ENCODE results near the gene ATP6V0B. TPM values are rescaled to one million over a fixed set of nuclear protein-coding genes. Genes with fewer than 3 reads are reported as not detected.
A peak's percentile ranks its signal among the peaks of the same experiment; 100 is the strongest.

The ATP6V0B gene
- 10 to 100 TPM; 90.4 to 94.2 TPM for total RNA-seq

GRCh38 chr1:43974443-43975248, at the start of gene ATP6V0B:
Gene ATP6V0B (plus strand): TSS chr1:43974960. CDS start chr1:43975041, 81 bp downstream.
- H3K27ac Mint-ChIP-seq = peak within 1 kb of the TSS; percentile 88
- POLR2A ChIA-PET = interaction anchor here (1.2 to 2.4 kb wide), 7 partner anchors 17 to 433 kb away, joined by 4 to 23 read pairs (median 6); partner anchors contain the start of genes CCDC24, IPO13, KDM4A and SLC6A9
- no peaks in the 10 kb centered on the region for H3K9me3 Mint-ChIP-seq
- ATAC-seq (ENCODE audit: low read depth) (peak; percentile 76), DNase-seq (peak; percentile 94)
- H3K27me3 Mint-ChIP-seq = no peaks in the 10 kb centered on the region
- peaks cover 15% of the 10 kb centered on the region for H3K36me3 Mint-ChIP-seq
- peak within 1 kb of the TSS; percentile 86 for H3K4me3 Mint-ChIP-seq
- H3K4me1 Mint-ChIP-seq = peaks cover 44% of the 10 kb centered on the region

- no peak for ATAC-seq (ENCODE audit: low read depth)
- POLR2A ChIA-PET = no interaction called here
- no peak overlapping the region for H3K27ac Mint-ChIP-seq
- H3K9me3 Mint-ChIP-seq = no peaks in the 10 kb centered on the region
- H3K36me3 Mint-ChIP-seq = no peaks in the 10 kb centered on the region
- no peak for DNase-seq
- no peak overlapping the region for H3K4me3 Mint-ChIP-seq
- H3K4me1 Mint-ChIP-seq = peaks cover 1% of the 10 kb centered on the region
- H3K27me3 Mint-ChIP-seq = no peaks in the 10 kb centered on the region
These were observed 48.9 kb upstream of the ATP6V0B start for GRCh38 chr1:43925846-43926245.

GRCh38 chr1:43930168-43930948, 44.4 kb upstream of the ATP6V0B start:
- Mint-ChIP-seq H3K27ac (no peak overlapping the region), H3K4me3 (no peak overlapping the region), H3K36me3 (no peaks in the 10 kb centered on the region), H3K4me1 (peaks cover 10% of the 10 kb centered on the region), H3K27me3 (peaks cover 16% of the 10 kb centered on the region), H3K9me3 (no peaks in the 10 kb centered on the region)
- ATAC-seq (ENCODE audit: low read depth) (no peak), DNase-seq (no peak)
- POLR2A ChIA-PET = interaction anchor here (1.0 kb wide), 1 partner anchor 15 kb away, joined by 3 read pairs; no protein-coding TSS in a partner anchor

- DNase-seq (no peak), ATAC-seq (ENCODE audit: low read depth) (no peak)
- Mint-ChIP-seq H3K27me3 (peaks cover 20% of the 10 kb centered on the region), H3K9me3 (no peaks in the 10 kb centered on the region), H3K4me1 (peaks cover 10% of the 10 kb centered on the region), H3K36me3 (no peaks in the 10 kb centered on the region), H3K27ac (no peak overlapping the region), H3K4me3 (no peak overlapping the region)
- POLR2A ChIA-PET = interaction anchor here (1.0 kb wide), 1 partner anchor 15 kb away, joined by 3 read pairs; no protein-coding TSS in a partner anchor
These were observed 43.8 kb upstream of the ATP6V0B start for GRCh38 chr1:43930949-43931275.

- Mint-ChIP-seq H3K4me1 (peaks cover 10% of the 10 kb centered on the region), H3K36me3 (no peaks in the 10 kb centered on the region), H3K9me3 (no peaks in the 10 kb centered on the region)
These were observed 42.8 kb upstream of the ATP6V0B start for GRCh38 chr1:43931711-43932660.

GRCh38 chr1:43932786-43933385, 41.9 kb upstream of the ATP6V0B start:
- Mint-ChIP-seq H3K9me3 (no peaks in the 10 kb centered on the region), H3K27me3 (peaks cover 20% of the 10 kb centered on the region), H3K4me1 (peaks cover 10% of the 10 kb centered on the region), H3K27ac (no peak overlapping the region), H3K4me3 (peak overlapping the region; percentile 4), H3K36me3 (no peaks in the 10 kb centered on the region)
- POLR2A ChIA-PET = interaction anchor here (0.9 kb wide), 1 partner anchor 167 kb away, joined by 4 read pairs; no protein-coding TSS in a partner anchor
- DNase-seq (no peak), ATAC-seq (ENCODE audit: low read depth) (no peak)

More at GRCh38 chr1:43931711-43932660, 42.8 kb upstream of the ATP6V0B start:
- no peak for DNase-seq
- H3K27ac Mint-ChIP-seq = no peak overlapping the region
- POLR2A ChIA-PET = interaction anchor here (0.9 kb wide), 1 partner anchor 166 kb away, joined by 4 read pairs; no protein-coding TSS in a partner anchor
- H3K27me3 Mint-ChIP-seq = peaks cover 20% of the 10 kb centered on the region
- no peak overlapping the region for H3K4me3 Mint-ChIP-seq
- ATAC-seq (ENCODE audit: low read depth) = no peak

- DNase-seq (no peak), ATAC-seq (ENCODE audit: low read depth) (no peak)
- H3K9me3 Mint-ChIP-seq = no peaks in the 10 kb centered on the region
- POLR2A ChIA-PET = interaction anchor here (0.9 to 1.8 kb wide), 3 partner anchors 15 to 170 kb away, joined by 4 to 10 read pairs (median 6); no protein-coding TSS in a partner anchor
- peak within 1 kb of the TSS; percentile 42 for H3K4me3 Mint-ChIP-seq
- H3K27ac Mint-ChIP-seq = no peak within 1 kb of the TSS
- peaks cover 20% of the 10 kb centered on the region for H3K27me3 Mint-ChIP-seq
- no peaks in the 10 kb centered on the region for H3K36me3 Mint-ChIP-seq
- peaks cover 10% of the 10 kb centered on the region for H3K4me1 Mint-ChIP-seq
These were observed 41.2 kb upstream of the ATP6V0B start, which contains the start of gene ARTN for GRCh38 chr1:43933386-43934100. Gene ARTN (plus strand): TSS chr1:43933801. CDS start chr1:43935657, 1,856 bp downstream.

- Mint-ChIP-seq H3K4me1 (peaks cover 10% of the 10 kb centered on the region), H3K36me3 (no peaks in the 10 kb centered on the region), H3K4me3 (peak overlapping the region; percentile 42), H3K27me3 (peaks cover 20% of the 10 kb centered on the region), H3K27ac (no peak overlapping the region), H3K9me3 (no peaks in the 10 kb centered on the region)
- DNase-seq (peak; percentile 77), ATAC-seq (ENCODE audit: low read depth) (peak; percentile 48)
- POLR2A ChIA-PET = interaction anchor here (1.2 to 1.8 kb wide), 4 partner anchors 12 to 171 kb away, joined by 5 to 10 read pairs (median 8); partner anchors contain the start of gene IPO13
These were observed 40.4 kb upstream of the ATP6V0B start for GRCh38 chr1:43934101-43934985.

GRCh38 chr1:43934986-43935324, 39.8 kb upstream of the ATP6V0B start:
- ATAC-seq (ENCODE audit: low read depth) = no peak
- Mint-ChIP-seq H3K4me1 (peaks cover 10% of the 10 kb centered on the region), H3K27ac (no peak overlapping the region), H3K4me3 (no peak overlapping the region), H3K36me3 (peaks cover 2% of the 10 kb centered on the region), H3K27me3 (peaks cover 20% of the 10 kb centered on the region), H3K9me3 (no peaks in the 10 kb centered on the region)
- POLR2A ChIA-PET = interaction anchor here (1.2 to 1.8 kb wide), 4 partner anchors 12 to 171 kb away, joined by 5 to 10 read pairs (median 8); partner anchors contain the start of gene IPO13
- DNase-seq = no peak

GRCh38 chr1:43935711-43936427, 38.9 kb upstream of the ATP6V0B start:
- H3K9me3 Mint-ChIP-seq = no peaks in the 10 kb centered on the region
- POLR2A ChIA-PET = interaction anchor here (1.4 to 1.5 kb wide), 2 partner anchors 10 to 11 kb away, joined by 8 to 10 read pairs; partner anchors contain the start of gene IPO13
- ATAC-seq (ENCODE audit: low read depth) (no peak), DNase-seq (no peak)
- H3K27me3 Mint-ChIP-seq = peaks cover 20% of the 10 kb centered on the region
- peak overlapping the region; percentile 28 for H3K4me3 Mint-ChIP-seq
- H3K36me3 Mint-ChIP-seq = peaks cover 2% of the 10 kb centered on the region
- no peak overlapping the region for H3K27ac Mint-ChIP-seq
- peaks cover 10% of the 10 kb centered on the region for H3K4me1 Mint-ChIP-seq

All from activated naive CD8-positive, alpha-beta T cell treated with anti-CD3 and anti-CD28 coated beads, Interleukin-2, amount 10 ng/mL, durations not matched to agents 7 days and 5 days (primary cell).